HepG2 (cell line): Measurements from ENCODE around the gene KCNIP4. TPM values are rescaled to one million over a fixed set of nuclear protein-coding genes. Genes with fewer than 3 reads are reported as not detected.

Experiments
- ATAC-seq: fragments of 200-7000 bp; cut with Tn5 transposase; 3 replicates; pipeline ENCODE4 v1.9.1; 2020; ENCODE audit warnings: mild to moderate bottlenecking, moderate library complexity
- BruUV-seq: library from RNA; stranded (reverse); fragments of 400-500 nt; replicated peaks from 2 replicates; lab custom pipeline; 2021; lab: Mats Ljungman, UMichigan
- CTCF ChIA-PET: fragments of 300-600 bp; formaldehyde crosslinking; extraction: SDS; loops from one replicate; lab custom pipeline; 2021; ENCODE audit warnings: low total read pairs, inconsistent platforms, low intra/inter-chr PET ratio; lab: Yijun Ruan, JAX
- POLR2A ChIA-PET: fragments of 350-600 bp; sonication (Branson Sonifier 250); formaldehyde crosslinking; loops from one replicate; lab custom pipeline; 2020; ENCODE audit warnings: antibody characterized with exemption, inconsistent platforms; lab: Yijun Ruan, JAX
- DNase-seq: peaks from one replicate; pipeline ENCODE4 v3.0.0-alpha.2; 2015; ENCODE audit warnings: low spot score
- FAIRE-seq: peaks from 3 replicates; lab custom pipeline; 2011; peaks lifted over from hg19 to GRCh38; lab: Jason Lieb, UNC
- H2AFZ ChIP-seq: one replicate; pipeline ENCODE4 v1.6.1; 2011; ENCODE audit warnings: low read length, inconsistent platforms
- H3K27ac ChIP-seq: fragments of 300-600 bp; 3 replicates; pipeline ENCODE4 v1.8.0; 2011; ENCODE audit warnings: mixed run types, mild to moderate bottlenecking, mixed read lengths, low read length, inconsistent platforms; ENCODE audit not compliant: insufficient read depth; ENCODE audit errors: extremely low read length
- H3K27me3 ChIP-seq, 2 experiments: fragments of 200-600 bp in 1 of 2; 2 replicates in 1 of 2; 3 replicates in 1 of 2; pipeline versions ENCODE4 v1.6.0 to v1.8.0; 2011; ENCODE audit warnings: low read length in 2 of 2, mild to moderate bottlenecking in 2 of 2, moderate library complexity in 2 of 2, inconsistent platforms in 1 of 2; ENCODE audit not compliant: insufficient read depth in 2 of 2, control insufficient read depth in 1 of 2
- H3K36me3 ChIP-seq, 2 experiments: fragments of 200-600 bp in 1 of 2; replicated peaks in 1 of 2; 2 replicates in 1 of 2; 3 replicates in 1 of 2; pipeline versions ENCODE4 v1.5.1 to v1.8.0; 2011; ENCODE audit warnings: low read length in 2 of 2, inconsistent platforms in 1 of 2; ENCODE audit not compliant: insufficient read depth in 2 of 2, control insufficient read depth in 1 of 2
- H3K4me1 ChIP-seq: 2 replicates; pipeline ENCODE4 v1.5.1; 2012; ENCODE audit warnings: low read length, inconsistent platforms; ENCODE audit not compliant: insufficient read depth
- H3K4me2 ChIP-seq: 2 replicates; pipeline ENCODE4 v1.6.0; 2011; ENCODE audit warnings: low read depth, low read length, inconsistent platforms
- H3K4me3 ChIP-seq, 3 experiments: fragments of 200-600 bp in 1 of 3; sonication (generic), shearing (Covaris generic) in 1 of 3; replicated peaks in 1 of 3; 2 replicates each; pipeline ENCODE4 v1.5.1; 2011 to 2016; ENCODE audit warnings: low read length in 3 of 3, inconsistent platforms in 2 of 3, low read depth in 2 of 3, mild to moderate bottlenecking in 2 of 3, control low read depth in 1 of 3, mixed read lengths in 1 of 3; ENCODE audit not compliant: insufficient read depth in 1 of 3
- H3K79me2 ChIP-seq: one replicate; pipeline ENCODE4 v1.6.1; 2011; ENCODE audit warnings: low read length, inconsistent platforms; ENCODE audit not compliant: insufficient read depth
- H3K9ac ChIP-seq: 2 replicates; pipeline ENCODE4 v1.6.0; 2011; ENCODE audit warnings: mild to moderate bottlenecking, low read depth, low read length, inconsistent platforms; ENCODE audit not compliant: insufficient read depth
- H3K9me3 ChIP-seq: 2 replicates; pipeline ENCODE4 v1.5.1; 2012; ENCODE audit warnings: mild to moderate bottlenecking, low read length
- H4K20me1 ChIP-seq: 2 replicates; pipeline ENCODE4 v1.6.0; 2011; ENCODE audit warnings: inconsistent platforms, mild to moderate bottlenecking, low read length, moderate library complexity; ENCODE audit not compliant: insufficient read depth
- ARID4A ChIP-seq: sonication (generic); formaldehyde crosslinking; IDR thresholded peaks from 2 replicates; pipeline ENCODE4 v1.5.0; 2020; ENCODE audit warnings: mild to moderate bottlenecking, missing genetic modification reagents, borderline replicate concordance
- KLF15 ChIP-seq: sonication (generic); formaldehyde crosslinking; IDR thresholded peaks from 2 replicates; pipeline ENCODE4 v1.8.1; 2023; ENCODE audit warnings: borderline replicate concordance, mild to moderate bottlenecking, inconsistent platforms, missing genetic modification reagents, mixed read lengths
- RBM39 ChIP-seq: fragments of 200-400 bp; formaldehyde crosslinking; IDR thresholded peaks from one replicate; pipeline ENCODE4 v1.6.1; 2018; ENCODE audit warnings: antibody characterized with exemption, mild to moderate bottlenecking, low read depth, low read length; ENCODE audit not compliant: poor library complexity, severe bottlenecking
- TCF7 ChIP-seq: sonication (generic); IDR thresholded peaks from 2 replicates; pipeline ENCODE4 v1.6.1; 2016; ENCODE audit warnings: antibody characterized with exemption, low read depth
- WGBS: methylation state at CpG from one replicate; pipeline ENCODE4 v1.1.6; 2017; ENCODE audit warnings: low lambda C conversion rate; 5-methylcytosine and 5-hydroxymethylcytosine counted together
- in situ Hi-C: cut with HindIII; loops from 2 replicates; pipeline ENCODE4 v1.10.0; 2017; ENCODE audit warnings: low pct_unique_long_range_greater_than_20kb; ENCODE audit not compliant: extremely low pct_ligation_motif_present
- intact Hi-C: fragments of 100-400 bp; cut with micrococcal nuclease; formaldehyde crosslinking; loops from one replicate; pipeline ENCODE4 v1.10.0; 2022; ENCODE audit not compliant: unreplicated experiment
- polyA plus RNA-seq, 8 experiments: library from polyadenylated mRNA; depleted of rRNA in 3 of 8; stranded (reverse) in 7 of 8; unstranded in 1 of 8; fragments of >200 nt; fragmentation: Illumina TruSeq in 4 of 8; extraction: Trizol in 4 of 8; gene quantifications; 2 replicates each; pipeline versions ENCODE4 v1.2.1 to v1.2.3, GENCODE V29; 2011 to 2016; ENCODE audit warnings: low read depth in 4 of 8, missing spikeins in 1 of 8, mixed read lengths in 1 of 8; ENCODE audit not compliant: insufficient read depth in 1 of 8
- total RNA-seq, 5 experiments: library from RNA; depleted of rRNA; stranded (reverse); fragments of >200 nt; fragmentation: Illumina TruSeq; extraction: Trizol; gene quantifications; 2 replicates each; pipeline ENCODE4 v1.2.3, GENCODE V29; 2016; ENCODE audit warnings: low read depth in 1 of 5

KCNIP4 gene
- total and polyA plus RNA-seq, 2 of the 13 experiments (the other 11 are each of a cell fraction or from before 2014, with no cell fraction given): 0.09 TPM; not detected in 1

- no peak overlapping the region for H2AFZ ChIP-seq
- in situ Hi-C loops (no loop called here), intact Hi-C loops (no loop called here)
- H3K79me2 ChIP-seq: no peaks in the 10 kb centered on the region
- H3K4me2 ChIP-seq: no peak overlapping the region
- BruUV-seq: no TSS peak
- 6% methylated on average over 3 of the region's 3 CpGs for WGBS
- no peaks in the 10 kb centered on the region for H3K4me1 ChIP-seq
- no peaks in the 10 kb centered on the region for H3K27me3 ChIP-seq
- FAIRE-seq (no peak), DNase-seq (no peak), ATAC-seq (no peak)
- H3K4me3 ChIP-seq: no peak overlapping the region
- no peaks in the 10 kb centered on the region for H3K9me3 ChIP-seq
- no peak overlapping the region for H3K9ac ChIP-seq
- ChIA-PET CTCF (no interaction called here), POLR2A (no interaction called here)
- no peaks in the 10 kb centered on the region for H3K36me3 ChIP-seq
- H4K20me1 ChIP-seq: no peaks in the 10 kb centered on the region
- TF ChIP-seq RBM39 (no peak), TCF7 (no peak), KLF15 (CRISPR knock-in tag) (no peak), ARID4A (no peak)
- no peak overlapping the region for H3K27ac ChIP-seq
Observed at GRCh38 chr4:21544955-21545354, 403.6 kb downstream of the KCNIP4 start.
